ENCODE measurements around the gene CDH4.

Gene CDH4

GRCh38 chr20:61951695-61952533, 699.9 kb downstream of the CDH4 start:
- TF ChIP-seq, protein P1, sequence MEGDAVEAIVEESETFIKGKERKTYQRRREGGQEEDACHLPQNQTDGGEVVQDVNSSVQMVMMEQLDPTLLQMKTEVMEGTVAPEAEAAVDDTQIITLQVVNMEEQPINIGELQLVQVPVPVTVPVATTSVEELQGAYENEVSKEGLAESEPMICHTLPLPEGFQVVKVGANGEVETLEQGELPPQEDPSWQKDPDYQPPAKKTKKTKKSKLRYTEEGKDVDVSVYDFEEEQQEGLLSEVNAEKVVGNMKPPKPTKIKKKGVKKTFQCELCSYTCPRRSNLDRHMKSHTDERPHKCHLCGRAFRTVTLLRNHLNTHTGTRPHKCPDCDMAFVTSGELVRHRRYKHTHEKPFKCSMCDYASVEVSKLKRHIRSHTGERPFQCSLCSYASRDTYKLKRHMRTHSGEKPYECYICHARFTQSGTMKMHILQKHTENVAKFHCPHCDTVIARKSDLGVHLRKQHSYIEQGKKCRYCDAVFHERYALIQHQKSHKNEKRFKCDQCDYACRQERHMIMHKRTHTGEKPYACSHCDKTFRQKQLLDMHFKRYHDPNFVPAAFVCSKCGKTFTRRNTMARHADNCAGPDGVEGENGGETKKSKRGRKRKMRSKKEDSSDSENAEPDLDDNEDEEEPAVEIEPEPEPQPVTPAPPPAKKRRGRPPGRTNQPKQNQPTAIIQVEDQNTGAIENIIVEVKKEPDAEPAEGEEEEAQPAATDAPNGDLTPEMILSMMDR (conservative IDR thresholded peaks at IDR 0.05; ENCODE audit: low read depth, low read length) = no peak
- DNase-seq (ENCODE audit: low read depth) = no peak
- no peak overlapping the region for H3K4me3 ChIP-seq (ENCODE audit: low read length)

DNA sequence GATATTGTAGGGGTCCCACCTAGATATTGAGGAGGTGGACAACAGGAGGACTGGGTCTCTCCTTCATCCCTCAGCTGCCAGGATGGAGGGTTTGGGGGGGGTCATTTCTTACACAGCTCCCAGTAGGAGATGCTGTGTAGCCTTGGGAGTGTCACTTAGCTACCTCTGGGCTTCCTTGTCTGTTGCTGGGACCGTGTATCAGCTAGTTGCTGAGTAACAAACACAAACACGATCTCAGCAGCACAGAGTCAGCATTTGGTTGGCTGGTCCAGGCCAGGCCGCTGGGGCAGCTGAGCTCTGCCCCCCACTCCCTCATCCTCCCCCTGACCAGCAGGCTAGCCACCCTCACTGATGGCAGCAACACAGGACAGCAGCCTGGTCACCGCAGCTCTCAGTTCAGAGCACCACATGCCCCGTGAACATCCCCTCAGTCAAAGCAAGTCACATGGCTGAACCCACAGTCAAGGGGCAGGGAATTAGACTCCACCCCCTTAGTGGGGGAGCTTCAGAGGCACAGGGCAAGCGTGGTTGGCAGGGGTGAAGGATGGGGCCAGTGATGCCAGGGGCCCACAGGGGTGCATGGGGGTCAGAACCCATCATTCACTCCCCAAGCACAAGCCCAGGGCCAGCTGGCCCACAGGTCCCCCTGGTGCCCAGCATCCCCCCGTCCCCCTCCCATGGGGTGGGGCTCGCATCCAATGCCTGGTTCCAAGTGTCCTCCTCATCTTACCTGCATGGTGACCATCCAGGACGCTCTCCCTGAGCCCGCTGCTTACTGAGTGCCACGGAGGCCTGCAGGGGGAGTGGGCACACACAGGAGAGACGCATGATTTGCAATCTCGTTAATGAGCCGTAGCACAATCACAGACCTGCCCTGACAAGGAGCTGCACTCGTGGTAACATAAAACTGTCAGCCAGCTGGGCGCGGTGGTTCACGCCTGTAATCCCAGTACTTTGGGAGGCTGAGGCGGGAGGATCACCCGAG, 701.3 kb downstream of the CDH4 start:
- no peak for DNase-seq (ENCODE audit: low read depth)
- H3K4me3 ChIP-seq (ENCODE audit: low read length) = no peak overlapping the region
- TF ChIP-seq, protein P1 (conservative IDR thresholded peaks at IDR 0.05; ENCODE audit: low read depth, low read length) = no peak

DNA sequence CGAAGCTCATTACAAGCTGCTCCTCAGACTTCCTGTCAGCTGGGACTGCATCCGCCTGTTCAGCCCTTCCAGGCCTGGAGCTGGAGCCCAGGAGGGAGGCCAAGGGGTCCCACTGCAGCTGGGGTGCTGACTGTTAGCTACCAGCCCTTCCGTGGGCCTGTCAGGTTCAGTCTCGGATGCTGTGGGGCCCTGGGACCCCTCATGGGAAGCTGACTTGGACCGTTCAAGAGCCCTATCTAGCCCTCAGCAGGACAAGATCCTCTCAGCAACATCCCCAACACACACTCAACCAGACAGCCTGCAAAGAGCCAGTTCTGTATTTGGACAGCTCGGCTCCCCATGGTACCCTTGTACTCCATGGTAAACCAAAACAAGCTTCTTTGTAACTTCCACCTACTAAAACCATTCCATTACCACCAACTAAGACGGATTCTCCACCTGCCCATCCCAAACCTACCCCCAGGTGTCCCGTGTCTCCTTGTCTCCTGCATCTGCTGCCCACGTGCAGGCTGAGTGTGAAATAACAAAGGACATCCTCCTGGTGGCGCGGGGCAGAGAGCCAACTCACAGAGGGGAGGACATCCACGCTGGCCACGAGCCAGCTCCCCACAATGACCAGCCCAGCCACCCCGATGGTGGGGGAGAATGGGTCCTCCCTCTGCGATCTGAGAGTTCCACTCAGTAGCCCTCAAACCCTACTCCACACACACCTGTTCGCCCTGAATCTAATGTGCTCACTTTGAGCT, 702.4 kb downstream of the CDH4 start:
- no peak for DNase-seq (ENCODE audit: low read depth)
- TF ChIP-seq, protein P1 (conservative IDR thresholded peaks at IDR 0.05; ENCODE audit: low read depth, low read length) = no peak
- H3K4me3 ChIP-seq (ENCODE audit: low read length) = no peak overlapping the region

DNA sequence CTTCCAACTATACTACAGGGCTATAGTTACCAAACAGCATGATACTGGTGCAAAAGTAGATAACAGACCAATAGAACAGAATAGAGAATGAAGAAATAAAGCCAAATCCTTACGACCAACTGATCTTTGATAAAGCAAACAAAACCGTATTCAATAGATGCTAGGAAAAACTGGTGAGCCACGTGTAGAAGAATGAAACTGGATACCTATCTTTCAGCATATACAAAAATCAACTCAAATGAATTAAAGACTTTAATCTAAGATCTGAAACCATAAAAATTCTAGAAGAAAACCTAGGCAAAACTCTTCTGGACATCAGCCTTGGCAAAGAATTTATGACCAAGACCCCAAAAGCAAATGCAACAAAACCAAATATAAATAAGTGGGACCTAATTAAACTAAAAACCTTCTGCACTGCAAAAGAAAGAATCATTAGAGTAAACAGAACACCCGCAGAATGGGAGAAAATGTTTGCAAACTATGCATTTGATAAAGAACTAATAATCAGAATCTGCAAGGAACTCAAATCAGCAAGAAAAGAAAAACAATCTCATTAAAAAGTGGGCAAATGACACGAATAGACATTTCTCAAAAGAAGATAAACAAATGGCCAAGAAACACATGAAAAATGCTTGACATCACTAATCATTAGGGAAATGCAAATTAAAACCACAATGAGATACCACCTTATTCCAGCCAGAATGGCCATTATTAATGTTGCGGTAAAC, 703.8 kb downstream of the CDH4 start:
- no peak for DNase-seq (ENCODE audit: low read depth)
- TF ChIP-seq, protein P1 (conservative IDR thresholded peaks at IDR 0.05; ENCODE audit: low read depth, low read length) = no peak
- no peak overlapping the region for H3K4me3 ChIP-seq (ENCODE audit: low read length)

DNA sequence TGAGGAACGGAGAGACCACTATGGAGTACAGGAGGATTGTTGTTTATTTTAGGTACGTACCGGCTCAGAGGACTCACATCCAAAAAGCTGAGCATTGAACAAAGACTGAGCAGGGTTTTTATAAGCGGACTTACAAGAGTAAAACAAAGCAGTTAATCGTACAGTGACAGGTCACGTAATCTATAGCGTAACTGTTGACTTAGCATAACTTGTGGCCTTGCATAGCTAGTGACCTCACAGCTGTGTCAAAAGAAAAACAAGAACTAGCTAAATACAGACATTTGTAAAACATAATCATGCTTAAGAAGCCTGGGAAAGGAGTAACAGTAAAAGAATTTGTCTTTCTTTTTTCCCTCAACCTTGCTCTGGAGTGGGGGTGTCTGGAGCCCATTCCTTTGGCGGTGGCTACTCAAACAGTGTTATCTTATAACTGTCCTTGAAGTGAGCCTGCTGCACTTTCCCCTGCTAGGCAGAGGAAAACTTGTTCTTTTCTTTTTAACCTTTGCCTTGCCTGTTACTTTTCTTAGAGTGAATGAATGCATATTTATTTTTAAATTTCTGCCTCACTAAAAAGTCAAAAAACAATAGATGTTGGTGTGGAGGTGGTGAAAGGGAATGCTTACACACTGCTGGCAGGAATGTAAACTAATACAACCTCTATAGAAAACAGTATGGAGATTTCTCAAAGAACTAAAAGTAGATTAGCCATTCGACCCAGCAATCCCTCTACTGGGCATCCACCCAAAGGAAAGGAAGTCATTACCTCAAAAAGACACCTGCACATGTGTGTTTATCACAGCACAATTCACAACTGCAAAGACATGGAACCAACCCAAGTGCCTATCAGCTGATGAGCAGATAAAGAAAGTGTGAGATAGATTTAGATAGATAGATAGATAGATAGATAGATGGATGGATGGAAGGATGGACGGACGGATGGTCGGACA, 704.6 kb downstream of the CDH4 start:
- no peak for DNase-seq (ENCODE audit: low read depth)
- H3K4me3 ChIP-seq (ENCODE audit: low read length) = no peak overlapping the region
- TF ChIP-seq, protein P1 (conservative IDR thresholded peaks at IDR 0.05; ENCODE audit: low read depth, low read length) = no peak
